OCI-LY3 (cell line): ENCODE results near the gene GBP1.

Experiments
- CTCF ChIP-seq: fragments of 200-600, 300-600 bp; sonication (generic); IDR thresholded peaks from 2 replicates; pipeline ENCODE4 v1.5.1; 2014; ENCODE audit warnings: antibody characterized with exemption, low read length, low read depth
- EZH2phosphoT487 ChIP-seq: fragments of 200-600 bp; shearing (Covaris generic); IDR thresholded peaks from 2 replicates; pipeline ENCODE4 v1.6.1; 2018; ENCODE audit warnings: antibody characterized with exemption, mixed run types, low read depth

- TF ChIP-seq CTCF (no peak), EZH2phosphoT487 (no peak)
Measured at GRCh38 chr1:89035080-89035479, 29.9 kb downstream of the GBP1 start.
